ENCODE measurements around the gene SSH2. TPM values are rescaled to one million over a fixed set of nuclear protein-coding genes. Genes with fewer than 3 reads are reported as not detected.

The SSH2 gene
- polyA plus RNA-seq, 1 of the 3 experiments (the other 2 are of a cell fraction), result 8.8 TPM

DNA sequence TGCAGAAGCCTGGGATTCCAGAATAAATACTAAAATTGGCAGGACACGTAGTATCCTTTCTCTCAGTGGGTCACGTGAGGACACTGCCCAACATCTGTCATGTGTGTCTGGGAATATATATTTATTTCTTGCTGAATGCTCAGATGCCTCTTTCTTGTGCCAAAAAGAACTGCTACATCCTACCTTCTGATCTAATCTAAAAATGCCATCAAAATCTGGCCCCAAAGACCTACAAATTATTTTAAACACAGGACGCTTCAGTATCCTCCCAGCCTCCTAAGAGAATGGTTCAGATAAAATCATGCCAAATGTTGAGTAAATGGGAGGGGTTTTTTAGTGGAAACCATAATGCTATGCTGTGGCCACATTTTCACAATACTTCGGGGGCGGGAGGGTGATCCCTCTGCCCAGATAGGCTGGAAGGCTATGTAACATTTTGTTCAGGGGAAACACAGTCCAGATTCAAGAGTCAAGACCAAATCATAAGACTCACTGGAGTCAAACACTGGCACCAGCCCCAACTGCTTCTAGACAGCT is 284.4 kb downstream of the SSH2 start:
- DNase-seq, result peak; percentile 55
- Histone ChIP-seq H3K4me2 (peak overlapping the region; percentile 39; the same call in 1 of the 2 replicates), H3K9me3 (no peaks in the 10 kb centered on the region), H2AFZ (ENCODE audit: low read depth) (no peak overlapping the region; the same call in 1 of the 2 replicates), H3K36me3 (replicated peaks in 1 of 2; ENCODE audit: control insufficient read depth in 1 of 2, insufficient read depth in 2 of 2, low read length in 1 of 2) (peaks cover 16 to 18% of the 10 kb centered on the region in 2 experiments), H4K20me1 (ENCODE audit: insufficient read depth) (no peaks in the 10 kb centered on the region), H3K27me3 (ENCODE audit: insufficient read depth) (no peaks in the 10 kb centered on the region), H3K9ac (no peak overlapping the region), H3K27ac (ENCODE audit: low read depth in 2 of 2, low read length in 1 of 2) (peak overlapping the region; percentile 75 to 94), H3F3A (replicated peaks; ENCODE audit: insufficient read depth) (peaks cover 13% of the 10 kb centered on the region), H3K4me1 (ENCODE audit: control insufficient read depth in 1 of 2, insufficient read depth in 2 of 2, low read depth in 1 of 2, low read length in 1 of 2) (peaks cover 44 to 50% of the 10 kb centered on the region in 2 experiments; a peak in 3 of 4 replicates), H3K9me2 (no peaks in the 10 kb centered on the region), H3K4me3 (ENCODE audit: low read depth in 2 of 2, low read length in 1 of 2) (no peak overlapping the region), H3K79me2 (ENCODE audit: insufficient read depth) (no peaks in the 10 kb centered on the region)
- TF ChIP-seq, protein P1, sequence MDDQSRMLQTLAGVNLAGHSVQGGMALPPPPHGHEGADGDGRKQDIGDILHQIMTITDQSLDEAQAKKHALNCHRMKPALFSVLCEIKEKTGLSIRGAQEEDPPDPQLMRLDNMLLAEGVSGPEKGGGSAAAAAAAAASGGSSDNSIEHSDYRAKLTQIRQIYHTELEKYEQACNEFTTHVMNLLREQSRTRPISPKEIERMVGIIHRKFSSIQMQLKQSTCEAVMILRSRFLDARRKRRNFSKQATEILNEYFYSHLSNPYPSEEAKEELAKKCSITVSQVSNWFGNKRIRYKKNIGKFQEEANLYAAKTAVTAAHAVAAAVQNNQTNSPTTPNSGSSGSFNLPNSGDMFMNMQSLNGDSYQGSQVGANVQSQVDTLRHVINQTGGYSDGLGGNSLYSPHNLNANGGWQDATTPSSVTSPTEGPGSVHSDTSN (IDR thresholded peaks at IDR 0.05), result peak; percentile 45
- TF ChIP-seq TEAD4 (IDR thresholded peaks at IDR 0.05; ENCODE audit: borderline replicate concordance, insufficient read depth) (0 out of 2 replicates have a peak, but pooled peaks have one; percentile 8), FOSL2 (IDR thresholded peaks at IDR 0.05; ENCODE audit: borderline replicate concordance, low read depth) (0 out of 2 replicates have a peak, but pooled peaks have one; percentile 2), TCF12 (IDR thresholded peaks at IDR 0.05) (peak; percentile 78), ELF1 (IDR thresholded peaks at IDR 0.05) (no peak), EP300 (IDR thresholded peaks at IDR 0.05; ENCODE audit: borderline replicate concordance in 1 of 2, low read depth in 1 of 2, low read length in 1 of 2) (peak; percentile 32 to 84; a peak in 3 of 4 replicates), RCOR1 (IDR thresholded peaks at IDR 0.05; ENCODE audit: low read length) (no peak; the same call in 1 of the 2 replicates), CHD2 (IDR thresholded peaks at IDR 0.05; ENCODE audit: low read length, partially characterized antibody) (peak; percentile 28), USF1 (IDR thresholded peaks at IDR 0.05; ENCODE audit: borderline replicate concordance, low read depth) (peak; percentile 90), FOXM1 (IDR thresholded peaks at IDR 0.05; ENCODE audit: low read depth) (no peak), USF2 (IDR thresholded peaks at IDR 0.05; ENCODE audit: borderline replicate concordance, low read depth, low read length) (peak; percentile 62; the same call in 1 of the 2 replicates), NFIC (IDR thresholded peaks at IDR 0.05; ENCODE audit: borderline replicate concordance) (peak; percentile 35; the same call in 1 of the 2 replicates), GATA2 (CRISPR knock-in tag; IDR thresholded peaks at IDR 0.05) (peak; percentile 85), RFX5 (IDR thresholded peaks at IDR 0.05; ENCODE audit: low read length) (0 out of 2 replicates have a peak, but pooled peaks have one; percentile 7), MXI1 (IDR thresholded peaks at IDR 0.05; ENCODE audit: low read depth, low read length) (peak; percentile 69; the same call in 1 of the 2 replicates), SMC3 (IDR thresholded peaks at IDR 0.05; ENCODE audit: low read depth, low read length) (no peak)
- TF ChIP-seq, protein P2, sequence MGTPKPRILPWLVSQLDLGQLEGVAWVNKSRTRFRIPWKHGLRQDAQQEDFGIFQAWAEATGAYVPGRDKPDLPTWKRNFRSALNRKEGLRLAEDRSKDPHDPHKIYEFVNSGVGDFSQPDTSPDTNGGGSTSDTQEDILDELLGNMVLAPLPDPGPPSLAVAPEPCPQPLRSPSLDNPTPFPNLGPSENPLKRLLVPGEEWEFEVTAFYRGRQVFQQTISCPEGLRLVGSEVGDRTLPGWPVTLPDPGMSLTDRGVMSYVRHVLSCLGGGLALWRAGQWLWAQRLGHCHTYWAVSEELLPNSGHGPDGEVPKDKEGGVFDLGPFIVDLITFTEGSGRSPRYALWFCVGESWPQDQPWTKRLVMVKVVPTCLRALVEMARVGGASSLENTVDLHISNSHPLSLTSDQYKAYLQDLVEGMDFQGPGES (IDR thresholded peaks at IDR 0.05; ENCODE audit: low read depth, low read length), result no peak
- TF ChIP-seq, protein P3, sequence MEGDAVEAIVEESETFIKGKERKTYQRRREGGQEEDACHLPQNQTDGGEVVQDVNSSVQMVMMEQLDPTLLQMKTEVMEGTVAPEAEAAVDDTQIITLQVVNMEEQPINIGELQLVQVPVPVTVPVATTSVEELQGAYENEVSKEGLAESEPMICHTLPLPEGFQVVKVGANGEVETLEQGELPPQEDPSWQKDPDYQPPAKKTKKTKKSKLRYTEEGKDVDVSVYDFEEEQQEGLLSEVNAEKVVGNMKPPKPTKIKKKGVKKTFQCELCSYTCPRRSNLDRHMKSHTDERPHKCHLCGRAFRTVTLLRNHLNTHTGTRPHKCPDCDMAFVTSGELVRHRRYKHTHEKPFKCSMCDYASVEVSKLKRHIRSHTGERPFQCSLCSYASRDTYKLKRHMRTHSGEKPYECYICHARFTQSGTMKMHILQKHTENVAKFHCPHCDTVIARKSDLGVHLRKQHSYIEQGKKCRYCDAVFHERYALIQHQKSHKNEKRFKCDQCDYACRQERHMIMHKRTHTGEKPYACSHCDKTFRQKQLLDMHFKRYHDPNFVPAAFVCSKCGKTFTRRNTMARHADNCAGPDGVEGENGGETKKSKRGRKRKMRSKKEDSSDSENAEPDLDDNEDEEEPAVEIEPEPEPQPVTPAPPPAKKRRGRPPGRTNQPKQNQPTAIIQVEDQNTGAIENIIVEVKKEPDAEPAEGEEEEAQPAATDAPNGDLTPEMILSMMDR (IDR thresholded peaks at IDR 0.05), result no peak
- CTCF ChIA-PET, result interaction anchor here (0.6 to 3.9 kb wide), 6 partner anchors 32 to 437 kb away, joined by 3 to 16 read pairs (median 3); no protein-coding TSS in a partner anchor
- 16% methylated on average over 5 of the region's 5 CpGs for WGBS (ENCODE audit: low lambda C conversion rate)
- POLR2A ChIA-PET, result no interaction called here

Measured in SK-N-SH (cell line).